ENCODE data around the gene CMTM2. TPM values are rescaled to one million over a fixed set of nuclear protein-coding genes. Genes with fewer than 3 reads are reported as not detected.
"Not testable (repeated sequence)": the region's sequence is repeated elsewhere in the genome, so short reads cannot be mapped to it uniquely, and the experiment has no call there.

CMTM2 gene
- polyA plus RNA-seq, 1 experiment: not detected

DNA sequence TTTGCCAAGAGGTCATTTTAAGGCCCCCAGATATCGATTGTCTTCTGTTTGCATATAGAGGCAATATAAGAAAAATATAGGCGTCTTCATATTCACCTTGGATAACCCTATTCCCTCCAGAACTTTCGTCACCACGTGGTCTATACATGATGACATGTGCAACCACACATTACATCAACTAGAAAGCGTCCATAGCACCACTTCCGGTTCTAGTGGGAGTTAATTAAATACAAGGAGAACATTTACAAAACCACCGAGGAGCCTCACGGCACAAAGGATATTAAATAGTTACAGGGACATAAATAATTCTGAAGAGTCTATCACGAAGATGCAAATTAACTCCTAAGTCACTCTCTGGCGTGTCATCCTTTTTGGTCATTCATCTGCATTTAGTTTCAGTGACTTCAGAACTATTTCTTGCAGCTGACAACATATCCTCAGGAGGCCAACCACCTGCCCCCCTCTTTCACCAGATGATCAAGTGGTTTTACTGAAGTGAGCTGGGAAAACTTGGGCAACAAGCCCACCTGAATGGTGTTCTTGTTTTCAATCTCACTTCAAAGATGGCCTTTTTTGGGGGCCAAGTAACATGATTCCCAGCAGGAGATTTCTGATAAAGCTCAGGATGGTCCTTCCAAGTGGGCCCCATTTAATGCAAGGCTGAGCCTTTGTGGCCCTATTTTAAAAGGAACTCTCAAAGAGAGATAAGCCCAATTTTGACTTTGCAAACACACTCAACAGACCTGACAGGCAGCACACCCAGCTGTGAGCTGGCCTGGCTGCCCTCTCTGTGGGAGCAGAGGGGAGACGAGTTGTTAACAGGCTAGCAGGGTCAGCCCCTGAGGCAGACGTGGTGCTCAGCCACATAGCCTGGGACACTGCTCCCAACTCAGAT is 40.5 kb downstream of the CMTM2 start:
- peak; percentile 71 for DNase-seq (ENCODE audit: low read depth)
- Histone ChIP-seq H3K36me3 (ENCODE audit: control insufficient read depth, insufficient read depth, low read length) (no peaks in the 10 kb centered on the region; the same call in 1 of the 2 replicates), H3K27me3 (ENCODE audit: control insufficient read depth, insufficient read depth, low read length) (no peaks in the 10 kb centered on the region), H3K4me3 (ENCODE audit: low read depth, low read length) (no peak overlapping the region)
- ChIA-PET POLR2A (interaction anchor here (0.6 kb wide), 1 partner anchor 262 kb away, joined by 4 read pairs; no protein-coding TSS in a partner anchor), CTCF (interaction anchor here (1.3 to 5.4 kb wide), 3 partner anchors 11 to 42 kb away, joined by 8 to 41 read pairs (median 38); no protein-coding TSS in a partner anchor)
- TF ChIP-seq, protein P1, sequence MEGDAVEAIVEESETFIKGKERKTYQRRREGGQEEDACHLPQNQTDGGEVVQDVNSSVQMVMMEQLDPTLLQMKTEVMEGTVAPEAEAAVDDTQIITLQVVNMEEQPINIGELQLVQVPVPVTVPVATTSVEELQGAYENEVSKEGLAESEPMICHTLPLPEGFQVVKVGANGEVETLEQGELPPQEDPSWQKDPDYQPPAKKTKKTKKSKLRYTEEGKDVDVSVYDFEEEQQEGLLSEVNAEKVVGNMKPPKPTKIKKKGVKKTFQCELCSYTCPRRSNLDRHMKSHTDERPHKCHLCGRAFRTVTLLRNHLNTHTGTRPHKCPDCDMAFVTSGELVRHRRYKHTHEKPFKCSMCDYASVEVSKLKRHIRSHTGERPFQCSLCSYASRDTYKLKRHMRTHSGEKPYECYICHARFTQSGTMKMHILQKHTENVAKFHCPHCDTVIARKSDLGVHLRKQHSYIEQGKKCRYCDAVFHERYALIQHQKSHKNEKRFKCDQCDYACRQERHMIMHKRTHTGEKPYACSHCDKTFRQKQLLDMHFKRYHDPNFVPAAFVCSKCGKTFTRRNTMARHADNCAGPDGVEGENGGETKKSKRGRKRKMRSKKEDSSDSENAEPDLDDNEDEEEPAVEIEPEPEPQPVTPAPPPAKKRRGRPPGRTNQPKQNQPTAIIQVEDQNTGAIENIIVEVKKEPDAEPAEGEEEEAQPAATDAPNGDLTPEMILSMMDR (IDR thresholded peaks at IDR 0.05; ENCODE audit: insufficient read depth, low read depth, low read length): no peak

DNA sequence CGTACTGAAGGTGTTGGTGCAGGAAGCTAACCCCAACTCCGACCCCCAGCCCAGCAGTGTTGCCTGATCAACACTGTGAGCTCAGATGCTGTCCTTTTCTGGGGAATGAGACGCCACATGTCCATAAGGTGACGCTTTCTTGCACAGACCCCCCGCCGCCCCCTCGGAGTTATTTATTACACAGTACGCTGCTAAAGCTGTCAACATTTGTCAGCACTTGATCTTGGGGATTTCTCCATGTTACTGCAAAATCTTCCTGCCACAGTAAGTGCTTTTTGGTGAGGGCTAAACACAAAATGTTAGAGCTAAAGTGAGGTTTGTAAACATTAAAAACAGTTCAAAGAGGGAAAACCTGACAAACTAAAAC is 41.1 kb downstream of the CMTM2 start:
- TF ChIP-seq, protein P1 (IDR thresholded peaks at IDR 0.05; ENCODE audit: insufficient read depth, low read depth, low read length): no peak
- ChIA-PET CTCF (interaction anchor here (1.3 to 5.4 kb wide), 3 partner anchors 12 to 41 kb away, joined by 8 to 41 read pairs (median 38); no protein-coding TSS in a partner anchor), POLR2A (no interaction called here)
- no peaks in the 10 kb centered on the region; the same call in 1 of the 2 replicates for H3K36me3 ChIP-seq (ENCODE audit: control insufficient read depth, insufficient read depth, low read length)
- no peak overlapping the region for H3K4me3 ChIP-seq (ENCODE audit: low read depth, low read length)
- H3K27me3 ChIP-seq (ENCODE audit: control insufficient read depth, insufficient read depth, low read length): no peaks in the 10 kb centered on the region
- DNase-seq (ENCODE audit: low read depth): no peak

DNA sequence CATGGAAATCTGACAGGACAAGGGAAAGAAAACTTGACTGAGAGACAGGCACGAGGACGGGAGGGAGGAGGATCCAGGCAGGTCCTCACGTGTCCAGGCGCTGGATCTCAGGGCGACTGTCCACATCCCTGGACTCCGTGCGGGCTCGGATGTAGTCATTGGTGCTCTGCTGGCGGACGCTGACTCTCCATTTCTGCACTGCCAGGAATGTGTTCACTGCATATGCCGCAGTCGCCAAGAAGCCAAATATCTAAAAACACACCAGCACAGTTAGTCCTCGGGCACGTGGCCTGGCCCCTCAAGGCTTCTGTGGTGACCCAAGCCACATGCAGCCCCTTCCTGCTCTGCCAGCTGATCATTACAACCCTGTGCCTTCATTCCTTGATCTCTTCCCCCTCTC is 42.7 kb downstream of the CMTM2 start:
- no peaks in the 10 kb centered on the region for H3K36me3 ChIP-seq (ENCODE audit: control insufficient read depth, insufficient read depth, low read length)
- ChIA-PET CTCF (no interaction called here), POLR2A (no interaction called here)
- no peaks in the 10 kb centered on the region for H3K27me3 ChIP-seq (ENCODE audit: control insufficient read depth, insufficient read depth, low read length)
- H3K4me3 ChIP-seq (ENCODE audit: low read depth, low read length): no peak overlapping the region
- no peak for DNase-seq (ENCODE audit: low read depth)
- TF ChIP-seq, protein P1 (IDR thresholded peaks at IDR 0.05; ENCODE audit: insufficient read depth, low read depth, low read length): no peak

DNA sequence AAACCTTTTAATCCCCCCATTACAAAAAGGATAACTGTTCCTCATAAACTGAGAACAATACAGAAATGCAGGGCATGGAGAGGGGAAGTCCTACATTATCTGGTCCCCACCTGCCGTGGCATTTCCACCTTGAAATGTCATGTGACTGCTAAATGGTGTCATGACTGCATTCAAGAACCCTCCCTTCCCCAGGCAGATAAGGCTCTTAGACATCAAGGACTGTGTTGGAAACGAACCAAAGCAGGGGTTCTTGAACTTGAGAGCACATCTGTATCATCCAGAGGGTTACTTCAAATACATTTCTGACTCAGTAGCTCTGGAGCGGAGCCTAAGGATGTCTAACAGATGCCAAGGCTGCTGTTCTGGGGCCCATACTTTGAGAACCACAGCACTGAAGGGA is 43.6 kb downstream of the CMTM2 start:
- no peak overlapping the region for H3K4me3 ChIP-seq (ENCODE audit: low read depth, low read length)
- no peak for DNase-seq (ENCODE audit: low read depth)
- H3K36me3 ChIP-seq (ENCODE audit: control insufficient read depth, insufficient read depth, low read length): no peaks in the 10 kb centered on the region
- TF ChIP-seq, protein P1 (IDR thresholded peaks at IDR 0.05; ENCODE audit: insufficient read depth, low read depth, low read length): no peak
- H3K27me3 ChIP-seq (ENCODE audit: control insufficient read depth, insufficient read depth, low read length): no peaks in the 10 kb centered on the region
- ChIA-PET POLR2A (no interaction called here), CTCF (interaction anchor here (2.4 kb wide), 1 partner anchor 28 kb away, joined by 11 read pairs; no protein-coding TSS in a partner anchor)

DNA sequence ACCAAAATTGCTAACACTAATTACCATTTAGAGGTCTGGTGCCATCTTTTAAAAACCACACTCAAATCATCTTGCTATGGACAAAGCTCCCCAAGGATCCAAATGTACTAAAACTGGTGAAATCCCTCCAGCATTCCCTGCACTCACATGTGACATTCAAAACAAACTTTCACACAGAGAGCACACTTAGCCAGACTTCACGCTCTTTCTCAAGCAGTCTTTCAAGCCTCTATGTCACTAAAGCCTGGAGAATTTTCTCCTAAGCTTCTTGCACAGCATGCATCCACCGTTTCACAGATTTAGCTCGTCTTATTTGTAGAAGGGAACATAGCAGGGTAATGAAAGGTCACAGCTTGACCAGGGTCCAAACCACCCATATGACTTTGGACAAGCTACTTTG is 44.5 kb downstream of the CMTM2 start:
- TF ChIP-seq, protein P1 (IDR thresholded peaks at IDR 0.05; ENCODE audit: insufficient read depth, low read depth, low read length): no peak
- no peak for DNase-seq (ENCODE audit: low read depth)
- H3K4me3 ChIP-seq (ENCODE audit: low read depth, low read length): no peak overlapping the region
- CTCF ChIA-PET: interaction anchor here (0.9 to 2.4 kb wide), 4 partner anchors 9 to 127 kb away, joined by 4 to 11 read pairs (median 4); partner anchors contain the start of gene DYNC1LI2
- H3K27me3 ChIP-seq (ENCODE audit: control insufficient read depth, insufficient read depth, low read length): no peaks in the 10 kb centered on the region
- POLR2A ChIA-PET: no interaction called here
- H3K36me3 ChIP-seq (ENCODE audit: control insufficient read depth, insufficient read depth, low read length): no peaks in the 10 kb centered on the region

DNA sequence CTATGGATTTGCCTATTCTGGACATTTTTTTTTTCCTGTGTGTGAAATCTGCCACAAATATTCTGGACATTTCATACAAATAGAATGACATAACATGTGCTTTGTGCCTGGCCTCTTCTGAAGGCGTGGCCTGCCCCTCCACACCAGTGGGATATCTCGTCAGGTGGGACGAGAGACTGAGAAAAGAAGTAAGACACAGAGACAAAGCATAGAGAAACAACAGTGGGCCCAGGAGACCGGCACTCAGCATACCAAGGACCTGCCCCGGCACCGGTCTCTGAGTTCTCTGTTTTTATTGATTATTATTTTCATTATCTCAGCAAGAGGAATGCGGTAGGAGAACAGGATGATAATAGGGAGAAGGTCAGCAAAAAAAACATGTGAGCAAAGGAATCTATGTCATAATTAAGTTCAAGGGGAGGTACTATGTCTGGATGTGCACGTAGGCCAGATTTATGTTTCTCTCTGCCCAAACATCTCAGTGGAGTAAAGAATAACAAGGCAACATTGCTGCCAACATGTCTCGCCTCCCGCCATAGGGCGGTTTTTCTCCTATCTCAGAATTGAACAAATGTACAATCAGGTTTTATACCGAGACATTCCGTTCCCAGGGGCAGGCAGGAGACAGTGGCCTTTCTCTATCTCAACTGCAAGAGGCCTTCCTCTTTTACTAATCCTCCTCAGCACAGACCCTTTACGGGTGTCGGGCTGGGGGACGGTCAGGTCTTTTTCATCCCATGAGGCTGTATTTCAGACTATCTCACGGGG is 48.5 kb downstream of the CMTM2 start:
- H3K27me3 ChIP-seq (ENCODE audit: control insufficient read depth, insufficient read depth, low read length); POLR2A ChIA-PET; DNase-seq (ENCODE audit: low read depth); H3K4me3 ChIP-seq (ENCODE audit: low read depth, low read length); H3K36me3 ChIP-seq (ENCODE audit: control insufficient read depth, insufficient read depth, low read length): not testable (repeated sequence)
- CTCF ChIA-PET: interaction anchor here (1.1 to 2.5 kb wide), 2 partner anchors 12 to 23 kb away, joined by 3 to 10 read pairs; no protein-coding TSS in a partner anchor

Data from BJ (cell line).